Activated CD8-positive, alpha-beta memory T cell treated with anti-CD3 and anti-CD28 coated beads, Interleukin-2, amount 50 U/mL, for 24 hours (primary cell): ENCODE measurements around the gene RTN4RL2.

ENCODE experiments used
- DNase-seq: peaks from one replicate; pipeline ENCODE4 v3.0.0-alpha.2; 2020; ENCODE audit errors: extremely low read depth

Gene RTN4RL2

GRCh38 chr11:57499983-57500461 is 39.7 kb downstream of the RTN4RL2 start:
- DNase-seq, result no peak

GRCh38 chr11:57500515-57500914 is 40.2 kb downstream of the RTN4RL2 start:
- no peak for DNase-seq

- no peak for DNase-seq
Measured at GRCh38 chr11:57500926-57501325, 40.6 kb downstream of the RTN4RL2 start.

GRCh38 chr11:57501953-57502352 is 41.6 kb downstream of the RTN4RL2 start:
- DNase-seq, result no peak

- no peak for DNase-seq
Measured at GRCh38 chr11:57502376-57502775, 42.0 kb downstream of the RTN4RL2 start.

- DNase-seq, result no peak
Measured at GRCh38 chr11:57502870-57503269, 42.5 kb downstream of the RTN4RL2 start.

GRCh38 chr11:57504511-57504910 is 44.2 kb downstream of the RTN4RL2 start:
- no peak for DNase-seq

- DNase-seq, result no peak
Measured at GRCh38 chr11:57506522-57506921, 46.2 kb downstream of the RTN4RL2 start.

GRCh38 chr11:57508341-57509170 is 48.2 kb downstream of the RTN4RL2 start:
- DNase-seq, result no peak

- DNase-seq, result no peak
Measured at GRCh38 chr11:57511741-57512430, 51.6 kb downstream of the RTN4RL2 start.

- no peak for DNase-seq
Measured at GRCh38 chr11:57512646-57513451, 52.5 kb downstream of the RTN4RL2 start.

GRCh38 chr11:57513452-57513795 is 53.1 kb downstream of the RTN4RL2 start:
- no peak for DNase-seq

- no peak for DNase-seq
Measured at GRCh38 chr11:57513911-57514537, 53.7 kb downstream of the RTN4RL2 start.

- DNase-seq, result no peak
Measured at GRCh38 chr11:57514538-57515331, 54.4 kb downstream of the RTN4RL2 start.

GRCh38 chr11:57515332-57516060 is 55.2 kb downstream of the RTN4RL2 start, which contains the start of gene SLC43A1:
Gene SLC43A1 (minus strand): TSS chr11:57515702. CDS start chr11:57514111, 1,591 bp downstream.
- no peak for DNase-seq

GRCh38 chr11:57516061-57516443 is 55.7 kb downstream of the RTN4RL2 start:
- DNase-seq, result no peak

- no peak for DNase-seq
Measured at GRCh38 chr11:57521116-57521515, 60.8 kb downstream of the RTN4RL2 start.

GRCh38 chr11:57523419-57523818 is 63.1 kb downstream of the RTN4RL2 start:
- DNase-seq, result no peak
